OCI-LY7 (cell line): ENCODE results near the gene MED31.

ENCODE experiments used
- EZH2phosphoT487 ChIP-seq: fragments of 200-600 bp; sonication (generic); IDR thresholded peaks from 2 replicates; pipeline ENCODE4 v1.6.1; 2018; ENCODE audit warnings: low read depth, borderline replicate concordance, mild to moderate bottlenecking, mixed run types, antibody characterized with exemption, low read length, moderate library complexity, mixed read lengths
- TF ChIP-seq, protein P1 (sequence below): fragments of 200-600 bp; sonication (generic); conservative IDR thresholded peaks from 2 replicates; pipeline ENCODE4 v1.5.1; 2014; ENCODE audit warnings: mild to moderate bottlenecking, antibody characterized with exemption, low read length, moderate library complexity, mixed read lengths

DNA sequence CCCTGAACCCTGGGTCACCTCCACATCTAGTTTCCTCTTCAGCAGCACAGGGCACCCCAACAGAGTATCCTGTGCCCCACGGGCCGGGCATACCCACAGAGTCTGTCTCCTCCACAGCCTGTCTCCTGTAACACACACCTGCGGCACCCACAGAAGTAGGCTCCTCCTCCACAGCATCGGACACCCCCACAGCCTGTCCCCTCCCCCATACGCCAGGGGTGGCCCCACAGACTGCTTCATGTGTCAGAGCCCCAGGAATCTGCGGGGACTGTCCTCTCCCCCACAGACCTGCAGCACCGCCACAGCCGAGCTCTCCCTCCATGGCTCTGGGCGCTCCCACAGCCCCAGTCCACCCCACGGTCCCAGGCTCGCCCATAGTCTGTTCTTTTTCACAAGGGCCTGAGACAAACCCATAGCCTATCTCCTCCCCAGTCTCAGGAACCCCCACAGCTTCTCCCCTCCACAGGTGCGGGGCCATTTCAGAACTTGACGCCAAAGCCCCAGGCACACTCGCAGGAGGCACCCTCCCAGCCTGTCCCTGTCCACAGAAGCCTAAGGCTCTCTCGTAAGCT lies 12.3 kb downstream of the MED31 start:
- TF ChIP-seq, protein P1, sequence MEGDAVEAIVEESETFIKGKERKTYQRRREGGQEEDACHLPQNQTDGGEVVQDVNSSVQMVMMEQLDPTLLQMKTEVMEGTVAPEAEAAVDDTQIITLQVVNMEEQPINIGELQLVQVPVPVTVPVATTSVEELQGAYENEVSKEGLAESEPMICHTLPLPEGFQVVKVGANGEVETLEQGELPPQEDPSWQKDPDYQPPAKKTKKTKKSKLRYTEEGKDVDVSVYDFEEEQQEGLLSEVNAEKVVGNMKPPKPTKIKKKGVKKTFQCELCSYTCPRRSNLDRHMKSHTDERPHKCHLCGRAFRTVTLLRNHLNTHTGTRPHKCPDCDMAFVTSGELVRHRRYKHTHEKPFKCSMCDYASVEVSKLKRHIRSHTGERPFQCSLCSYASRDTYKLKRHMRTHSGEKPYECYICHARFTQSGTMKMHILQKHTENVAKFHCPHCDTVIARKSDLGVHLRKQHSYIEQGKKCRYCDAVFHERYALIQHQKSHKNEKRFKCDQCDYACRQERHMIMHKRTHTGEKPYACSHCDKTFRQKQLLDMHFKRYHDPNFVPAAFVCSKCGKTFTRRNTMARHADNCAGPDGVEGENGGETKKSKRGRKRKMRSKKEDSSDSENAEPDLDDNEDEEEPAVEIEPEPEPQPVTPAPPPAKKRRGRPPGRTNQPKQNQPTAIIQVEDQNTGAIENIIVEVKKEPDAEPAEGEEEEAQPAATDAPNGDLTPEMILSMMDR = no peak
- TF ChIP-seq EZH2phosphoT487 = no peak
